ENCODE measurements around the gene RGS6.
"Not testable (repeated sequence)": the region's sequence is repeated elsewhere in the genome, so short reads cannot be mapped to it uniquely, and the experiment has no call there.

RGS6 gene

GRCh38 chr14:72466325-72466724 lies 534.1 kb downstream of the RGS6 start:
- intact Hi-C loops (cut with DNase I; ENCODE audit: low total_unique reads): no loop called here
- H3K27me3 ChIP-seq: no peaks in the 10 kb centered on the region
- H3K36me3 ChIP-seq: peaks cover 0 to 10% (median 8%) of the 10 kb centered on the region in 3 donors
- TF ChIP-seq, protein P1, sequence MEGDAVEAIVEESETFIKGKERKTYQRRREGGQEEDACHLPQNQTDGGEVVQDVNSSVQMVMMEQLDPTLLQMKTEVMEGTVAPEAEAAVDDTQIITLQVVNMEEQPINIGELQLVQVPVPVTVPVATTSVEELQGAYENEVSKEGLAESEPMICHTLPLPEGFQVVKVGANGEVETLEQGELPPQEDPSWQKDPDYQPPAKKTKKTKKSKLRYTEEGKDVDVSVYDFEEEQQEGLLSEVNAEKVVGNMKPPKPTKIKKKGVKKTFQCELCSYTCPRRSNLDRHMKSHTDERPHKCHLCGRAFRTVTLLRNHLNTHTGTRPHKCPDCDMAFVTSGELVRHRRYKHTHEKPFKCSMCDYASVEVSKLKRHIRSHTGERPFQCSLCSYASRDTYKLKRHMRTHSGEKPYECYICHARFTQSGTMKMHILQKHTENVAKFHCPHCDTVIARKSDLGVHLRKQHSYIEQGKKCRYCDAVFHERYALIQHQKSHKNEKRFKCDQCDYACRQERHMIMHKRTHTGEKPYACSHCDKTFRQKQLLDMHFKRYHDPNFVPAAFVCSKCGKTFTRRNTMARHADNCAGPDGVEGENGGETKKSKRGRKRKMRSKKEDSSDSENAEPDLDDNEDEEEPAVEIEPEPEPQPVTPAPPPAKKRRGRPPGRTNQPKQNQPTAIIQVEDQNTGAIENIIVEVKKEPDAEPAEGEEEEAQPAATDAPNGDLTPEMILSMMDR (IDR thresholded peaks at IDR 0.05): no peak
- no peak for DNase-seq
- H3K9me3 ChIP-seq: peaks cover 0 to 5% (median 0%) of the 10 kb centered on the region in 3 donors
- no peak overlapping the region for H3K4me3 ChIP-seq
- H3K27ac ChIP-seq: no peak overlapping the region
- H3K4me1 ChIP-seq: no peaks in the 10 kb centered on the region

DNA sequence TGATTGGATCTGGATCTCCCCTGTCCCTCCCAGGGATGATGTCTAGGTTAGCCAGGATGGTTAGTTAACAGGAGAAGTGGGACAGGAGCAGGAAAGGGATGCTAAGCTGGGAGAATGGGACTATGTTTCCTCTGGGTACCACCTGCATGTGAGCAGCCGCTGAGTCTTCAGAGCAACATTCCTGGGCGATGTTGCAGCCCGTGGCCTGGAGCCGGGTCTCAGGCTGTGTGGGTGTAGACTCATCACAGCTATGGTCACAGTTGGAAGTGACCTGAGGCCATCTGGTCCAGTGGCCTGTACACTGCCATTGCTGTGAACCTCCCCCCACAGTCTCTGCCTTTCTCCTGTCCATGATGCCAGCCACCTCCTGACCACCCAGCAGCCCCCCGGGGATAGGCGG lies 539.1 kb downstream of the RGS6 start:
- no peaks in the 10 kb centered on the region for H3K27me3 ChIP-seq
- peaks cover 0 to under 1% (median 0%) of the 10 kb centered on the region in 4 donors for H3K4me1 ChIP-seq
- H3K9me3 ChIP-seq: peaks cover 0 to 4% (median 0%) of the 10 kb centered on the region in 3 donors
- H3K36me3 ChIP-seq: peaks cover 0 to 13% (median 5%) of the 10 kb centered on the region in 3 donors
- intact Hi-C loops (cut with DNase I; ENCODE audit: low total_unique reads): no loop called here
- H3K4me3 ChIP-seq: no peak overlapping the region
- TF ChIP-seq, protein P1 (IDR thresholded peaks at IDR 0.05): no peak
- no peak for DNase-seq
- no peak overlapping the region for H3K27ac ChIP-seq

DNA sequence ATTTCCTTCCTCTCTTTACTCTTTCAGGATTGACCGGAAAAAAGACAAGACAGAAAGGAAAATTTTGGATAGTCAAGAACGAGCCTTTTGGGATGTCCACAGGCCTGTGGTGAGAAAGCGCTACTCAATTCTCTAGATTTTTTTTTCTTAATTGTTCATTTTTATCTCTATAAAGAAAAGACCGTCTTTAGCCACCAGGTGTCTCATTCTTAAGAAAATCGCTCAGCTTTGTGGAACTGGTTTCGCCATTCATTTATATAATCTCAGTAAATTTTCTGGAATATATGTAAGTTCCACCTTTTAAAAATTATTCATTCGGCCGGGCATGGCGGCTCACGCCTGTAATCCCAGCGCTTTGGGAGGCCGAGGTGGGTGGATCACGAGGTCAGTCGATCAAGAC lies 540.6 kb downstream of the RGS6 start:
- intact Hi-C loops (cut with DNase I; ENCODE audit: low total_unique reads): no loop called here
- Histone ChIP-seq H3K36me3 (peaks cover 0 to 14% (median 0%) of the 10 kb centered on the region in 3 donors), H3K4me3 (no peak overlapping the region), H3K27ac (no peak overlapping the region), H3K27me3 (no peaks in the 10 kb centered on the region), H3K4me1 (peaks cover 0 to 3% (median 0%) of the 10 kb centered on the region in 4 donors), H3K9me3 (no peaks in the 10 kb centered on the region)
- DNase-seq: no peak
- TF ChIP-seq, protein P1 (IDR thresholded peaks at IDR 0.05): no peak

DNA sequence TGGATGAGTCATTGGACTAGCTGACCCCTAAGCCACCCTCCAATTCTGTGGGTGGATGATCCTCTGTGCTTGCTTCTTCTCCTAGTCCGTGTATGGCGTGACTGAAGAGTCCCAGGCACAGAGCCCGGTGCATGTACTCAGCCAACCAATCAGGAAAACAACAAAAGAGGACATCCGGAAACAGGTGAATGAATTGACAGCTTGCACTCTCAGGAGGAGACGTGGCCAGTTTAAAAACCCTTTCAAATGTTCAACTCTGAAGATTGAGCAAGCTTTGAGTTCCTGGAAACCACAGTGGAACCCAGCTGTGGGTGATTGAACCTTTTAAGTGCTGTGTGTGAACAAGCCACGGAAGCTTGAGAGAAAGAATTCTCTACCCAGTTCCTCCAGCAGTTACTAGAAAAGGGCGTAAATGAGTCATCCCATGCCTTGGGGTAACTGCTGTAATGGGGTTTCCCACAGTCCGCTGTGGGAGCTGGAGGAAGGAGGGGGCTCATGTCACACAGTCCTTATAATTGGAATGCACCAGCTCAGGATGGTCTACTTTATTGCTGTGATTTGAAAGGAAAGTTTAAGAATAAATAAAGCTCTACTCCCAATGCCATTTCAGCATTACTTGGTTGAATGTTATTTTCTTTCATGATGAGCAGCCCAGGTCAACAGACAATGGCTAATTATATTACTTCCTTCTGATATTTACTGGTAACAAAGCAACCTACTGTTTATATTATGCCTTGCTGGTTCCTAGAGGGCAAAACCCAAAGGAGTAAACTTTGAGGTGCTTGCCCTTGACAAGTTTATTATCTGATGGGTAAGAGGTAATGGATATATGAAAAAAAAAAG lies 544.6 kb downstream of the RGS6 start:
- Histone ChIP-seq H3K9me3 (no peaks in the 10 kb centered on the region), H3K36me3 (peaks cover 0 to 15% (median 0%) of the 10 kb centered on the region in 3 donors), H3K4me1 (peaks cover 0 to 3% (median 0%) of the 10 kb centered on the region in 4 donors), H3K27ac (no peak overlapping the region), H3K27me3 (no peaks in the 10 kb centered on the region), H3K4me3 (no peak overlapping the region)
- TF ChIP-seq, protein P1 (IDR thresholded peaks at IDR 0.05): no peak
- DNase-seq: no peak
- intact Hi-C loops (cut with DNase I; ENCODE audit: low total_unique reads): no loop called here

DNA sequence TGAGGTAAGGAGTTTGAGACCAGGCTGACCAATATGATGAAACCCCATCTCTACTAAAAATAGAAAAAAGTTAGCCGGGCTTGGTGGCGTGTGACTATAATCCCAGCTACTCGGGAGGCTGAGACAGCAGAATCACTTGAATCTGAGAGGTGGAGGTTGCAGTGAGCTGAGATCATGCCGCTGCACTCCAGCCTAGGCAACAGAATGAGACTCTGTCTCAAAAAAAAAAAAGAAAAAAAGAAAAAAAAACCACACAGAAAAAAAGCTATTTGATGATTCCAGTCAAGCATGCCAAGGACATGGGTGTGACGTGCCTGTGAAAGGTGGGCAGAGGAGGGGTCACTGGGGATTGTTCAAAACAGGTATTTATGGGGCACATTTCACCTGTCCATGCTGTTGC lies 545.3 kb downstream of the RGS6 start:
- intact Hi-C loops (cut with DNase I; ENCODE audit: low total_unique reads); DNase-seq; H3K27me3 ChIP-seq; H3K4me3 ChIP-seq; H3K27ac ChIP-seq; H3K4me1 ChIP-seq; H3K9me3 ChIP-seq: not testable (repeated sequence)
- H3K36me3 ChIP-seq: peaks cover 0 to 20% (median 0%) of the 10 kb centered on the region in 3 donors

DNA sequence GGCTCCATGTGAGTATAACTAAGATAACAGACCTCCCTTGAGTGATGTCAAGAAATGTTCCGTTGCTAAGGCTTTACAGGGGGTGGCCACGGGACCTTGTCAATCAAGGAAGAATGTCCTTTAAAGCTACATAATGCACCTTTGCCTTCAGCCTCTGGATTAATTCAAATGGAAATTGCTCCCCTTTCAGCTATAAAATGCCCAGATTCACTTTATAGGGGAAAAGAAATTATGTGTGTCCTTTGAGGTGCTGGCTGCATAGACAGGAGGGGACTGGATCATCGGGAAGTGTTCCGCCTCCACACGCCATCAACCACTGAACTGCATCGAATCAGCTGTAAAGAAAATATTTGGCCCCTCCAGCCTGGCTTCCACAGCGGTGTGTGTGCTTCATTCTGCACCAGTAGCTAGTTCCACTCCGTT lies 546.3 kb downstream of the RGS6 start:
- Histone ChIP-seq H3K27me3 (no peaks in the 10 kb centered on the region), H3K4me3 (no peak overlapping the region), H3K4me1 (peaks cover 0 to 3% (median 0%) of the 10 kb centered on the region in 4 donors), H3K36me3 (peaks cover 0 to 20% (median 0%) of the 10 kb centered on the region in 3 donors), H3K9me3 (no peaks in the 10 kb centered on the region), H3K27ac (no peak overlapping the region)
- intact Hi-C loops (cut with DNase I; ENCODE audit: low total_unique reads): no loop called here
- TF ChIP-seq, protein P1 (IDR thresholded peaks at IDR 0.05): no peak
- no peak for DNase-seq
